ENCODE results near the gene HTR6.

- TF ChIP-seq CTCF (IDR thresholded peaks at IDR 0.05; ENCODE audit: low read depth, low read length) (no peak), EZH2phosphoT487 (IDR thresholded peaks at IDR 0.05; ENCODE audit: low read depth) (no peak)
Observed at GRCh38 chr1:19730232-19730631, 65.6 kb downstream of the HTR6 start.

Data from OCI-LY3 (cell line).